Mammary epithelial cell (primary cell): Measurements from ENCODE around the gene PARP2.

Source experiments
- EZH2 ChIP-seq: IDR thresholded peaks from 2 replicates; pipeline ENCODE4 v1.6.1; 2012; ENCODE audit warnings: low read length, inconsistent platforms, borderline replicate concordance
- TF ChIP-seq, protein P1 (sequence below), 2 donors: IDR thresholded peaks in 1 of 2; conservative IDR thresholded peaks in 1 of 2; 2 replicates each; pipeline ENCODE4 v1.5.1; 2011 to 2012; ENCODE audit warnings: inconsistent platforms in 2 of 2, low read length in 2 of 2, mild to moderate bottlenecking in 2 of 2, control low read depth in 1 of 2, low read depth in 1 of 2; ENCODE audit not compliant: insufficient read depth in 1 of 2; ENCODE audit errors: extremely low read depth in 1 of 2

DNA sequence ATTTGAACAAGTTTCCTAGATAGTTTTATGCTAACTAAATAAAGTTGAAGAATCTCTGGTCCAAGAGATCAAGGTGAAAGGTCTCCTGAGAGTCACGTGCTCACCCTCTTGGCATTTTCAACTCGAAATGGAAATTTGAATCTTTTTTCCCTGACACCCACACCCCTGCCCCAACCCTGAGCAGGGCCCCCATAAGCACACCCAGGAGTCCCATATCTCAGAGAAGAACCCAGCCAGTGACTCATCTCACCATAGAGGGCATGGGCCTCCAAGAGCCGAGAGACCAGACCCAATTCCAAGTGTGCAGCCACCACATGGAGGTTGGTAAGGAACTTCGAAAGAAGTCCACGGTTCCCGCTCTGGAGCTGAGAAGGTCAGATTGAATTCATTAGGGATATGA lies 37.2 kb downstream of the PARP2 start:
- TF ChIP-seq, protein P1, sequence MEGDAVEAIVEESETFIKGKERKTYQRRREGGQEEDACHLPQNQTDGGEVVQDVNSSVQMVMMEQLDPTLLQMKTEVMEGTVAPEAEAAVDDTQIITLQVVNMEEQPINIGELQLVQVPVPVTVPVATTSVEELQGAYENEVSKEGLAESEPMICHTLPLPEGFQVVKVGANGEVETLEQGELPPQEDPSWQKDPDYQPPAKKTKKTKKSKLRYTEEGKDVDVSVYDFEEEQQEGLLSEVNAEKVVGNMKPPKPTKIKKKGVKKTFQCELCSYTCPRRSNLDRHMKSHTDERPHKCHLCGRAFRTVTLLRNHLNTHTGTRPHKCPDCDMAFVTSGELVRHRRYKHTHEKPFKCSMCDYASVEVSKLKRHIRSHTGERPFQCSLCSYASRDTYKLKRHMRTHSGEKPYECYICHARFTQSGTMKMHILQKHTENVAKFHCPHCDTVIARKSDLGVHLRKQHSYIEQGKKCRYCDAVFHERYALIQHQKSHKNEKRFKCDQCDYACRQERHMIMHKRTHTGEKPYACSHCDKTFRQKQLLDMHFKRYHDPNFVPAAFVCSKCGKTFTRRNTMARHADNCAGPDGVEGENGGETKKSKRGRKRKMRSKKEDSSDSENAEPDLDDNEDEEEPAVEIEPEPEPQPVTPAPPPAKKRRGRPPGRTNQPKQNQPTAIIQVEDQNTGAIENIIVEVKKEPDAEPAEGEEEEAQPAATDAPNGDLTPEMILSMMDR (conservative IDR thresholded peaks at IDR 0.05 in 1 of 2, IDR thresholded peaks at IDR 0.05 in 1 of 2; ENCODE audit: extremely low read depth in 1 of 2, insufficient read depth in 1 of 2, low read depth in 1 of 2, low read length in 2 of 2) = no peak
- no peak for TF ChIP-seq EZH2
